OCI-LY3 (cell line): ENCODE results near the gene BHLHE40.

Source experiments
- H2AFZ ChIP-seq: fragments of 200-600, 300-600 bp; shearing (Covaris generic); 2 replicates; pipeline ENCODE4 v1.6.0; 2014; ENCODE audit warnings: antibody characterized with exemption, low read depth, low read length
- H3K27ac ChIP-seq: fragments of 200-600, 300-600 bp; sonication (generic); 2 replicates; pipeline ENCODE4 v1.5.1; 2014; ENCODE audit warnings: mild to moderate bottlenecking, low read length, moderate library complexity, mixed read lengths
- H3K27me3 ChIP-seq: fragments of 200-600, 300-600 bp; sonication (generic); 2 replicates; pipeline ENCODE4 v1.6.1; 2014; ENCODE audit warnings: low read depth, low read length, mixed read lengths
- H3K36me3 ChIP-seq: fragments of 200-600, 300-600 bp; sonication (generic); replicated peaks from 2 replicates; pipeline ENCODE3; 2014; ENCODE audit warnings: low read depth, low read length, mixed read lengths
- H3K4me1 ChIP-seq: fragments of 300-600, 200-600 bp; sonication (generic); 2 replicates; pipeline ENCODE4 v1.6.1; 2014; ENCODE audit warnings: low read length, mixed read lengths
- H3K4me2 ChIP-seq: fragments of 200-600, 300-600 bp; sonication (generic); 2 replicates; pipeline ENCODE4 v1.6.1; 2014; ENCODE audit warnings: low read length, mixed read lengths
- H3K4me3 ChIP-seq: fragments of 300-600, 200-600 bp; sonication (generic); 2 replicates; pipeline ENCODE4 v1.5.1; 2014; ENCODE audit warnings: antibody characterized with exemption, mild to moderate bottlenecking, low read length, moderate library complexity
- H3K79me2 ChIP-seq: fragments of 300-600, 200-600 bp; shearing (Covaris generic); 2 replicates; pipeline ENCODE4 v1.6.1; 2014; ENCODE audit warnings: mild to moderate bottlenecking, low read length, mixed read lengths
- H3K9ac ChIP-seq: fragments of 300-600, 200-600 bp; shearing (Covaris generic); 2 replicates; pipeline ENCODE4 v1.6.0; 2014; ENCODE audit warnings: mild to moderate bottlenecking, low read length, moderate library complexity
- H3K9me3 ChIP-seq: fragments of 200-600, 300-600 bp; shearing (Covaris generic); 2 replicates; pipeline ENCODE4 v1.6.1; 2014; ENCODE audit warnings: low read length, mixed read lengths; ENCODE audit not compliant: insufficient read depth
- H4K20me1 ChIP-seq: fragments of 200-600, 300-600 bp; sonication (generic); 2 replicates; pipeline ENCODE4 v1.6.1; 2016; ENCODE audit warnings: low read length, mixed read lengths; ENCODE audit not compliant: insufficient read depth
- EZH2phosphoT487 ChIP-seq: fragments of 200-600 bp; shearing (Covaris generic); IDR thresholded peaks from 2 replicates; pipeline ENCODE4 v1.6.1; 2018; ENCODE audit warnings: antibody characterized with exemption, mixed run types, low read depth
- TF ChIP-seq, protein P1 (sequence below): fragments of 200-600, 300-600 bp; sonication (generic); IDR thresholded peaks from 2 replicates; pipeline ENCODE4 v1.5.1; 2014; ENCODE audit warnings: antibody characterized with exemption, low read length, low read depth

BHLHE40 gene

DNA sequence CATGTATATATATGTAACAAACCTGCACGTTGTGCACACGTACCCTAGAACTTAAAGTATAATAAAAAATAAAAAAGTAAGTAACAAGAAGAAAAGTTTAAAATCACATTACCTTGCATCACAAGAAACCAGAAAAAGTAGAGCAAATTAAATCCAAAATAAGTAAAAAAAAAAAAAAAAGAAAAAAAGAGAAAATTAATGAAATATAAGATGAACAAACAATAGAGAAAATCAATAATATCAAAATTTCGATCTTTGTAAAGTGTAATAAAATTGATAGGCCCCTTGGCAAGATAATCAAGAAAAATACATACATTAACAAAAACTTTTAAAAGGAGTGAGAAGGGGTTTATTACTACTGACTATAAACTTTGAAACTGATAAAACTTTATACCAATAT lies 7.4 kb upstream of the BHLHE40 start:
- H3K4me3 ChIP-seq, result no peak overlapping the region
- no peaks in the 10 kb centered on the region for H3K9me3 ChIP-seq
- H3K27ac ChIP-seq, result no peak overlapping the region
- H3K79me2 ChIP-seq, result no peaks in the 10 kb centered on the region
- H2AFZ ChIP-seq, result no peak overlapping the region
- TF ChIP-seq, protein P1, sequence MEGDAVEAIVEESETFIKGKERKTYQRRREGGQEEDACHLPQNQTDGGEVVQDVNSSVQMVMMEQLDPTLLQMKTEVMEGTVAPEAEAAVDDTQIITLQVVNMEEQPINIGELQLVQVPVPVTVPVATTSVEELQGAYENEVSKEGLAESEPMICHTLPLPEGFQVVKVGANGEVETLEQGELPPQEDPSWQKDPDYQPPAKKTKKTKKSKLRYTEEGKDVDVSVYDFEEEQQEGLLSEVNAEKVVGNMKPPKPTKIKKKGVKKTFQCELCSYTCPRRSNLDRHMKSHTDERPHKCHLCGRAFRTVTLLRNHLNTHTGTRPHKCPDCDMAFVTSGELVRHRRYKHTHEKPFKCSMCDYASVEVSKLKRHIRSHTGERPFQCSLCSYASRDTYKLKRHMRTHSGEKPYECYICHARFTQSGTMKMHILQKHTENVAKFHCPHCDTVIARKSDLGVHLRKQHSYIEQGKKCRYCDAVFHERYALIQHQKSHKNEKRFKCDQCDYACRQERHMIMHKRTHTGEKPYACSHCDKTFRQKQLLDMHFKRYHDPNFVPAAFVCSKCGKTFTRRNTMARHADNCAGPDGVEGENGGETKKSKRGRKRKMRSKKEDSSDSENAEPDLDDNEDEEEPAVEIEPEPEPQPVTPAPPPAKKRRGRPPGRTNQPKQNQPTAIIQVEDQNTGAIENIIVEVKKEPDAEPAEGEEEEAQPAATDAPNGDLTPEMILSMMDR, result no peak
- no peak overlapping the region for H3K4me2 ChIP-seq
- no peaks in the 10 kb centered on the region for H3K36me3 ChIP-seq
- peaks cover 33% of the 10 kb centered on the region for H3K27me3 ChIP-seq
- H3K4me1 ChIP-seq, result peaks cover 11% of the 10 kb centered on the region
- H4K20me1 ChIP-seq, result no peaks in the 10 kb centered on the region
- no peak overlapping the region for H3K9ac ChIP-seq

DNA sequence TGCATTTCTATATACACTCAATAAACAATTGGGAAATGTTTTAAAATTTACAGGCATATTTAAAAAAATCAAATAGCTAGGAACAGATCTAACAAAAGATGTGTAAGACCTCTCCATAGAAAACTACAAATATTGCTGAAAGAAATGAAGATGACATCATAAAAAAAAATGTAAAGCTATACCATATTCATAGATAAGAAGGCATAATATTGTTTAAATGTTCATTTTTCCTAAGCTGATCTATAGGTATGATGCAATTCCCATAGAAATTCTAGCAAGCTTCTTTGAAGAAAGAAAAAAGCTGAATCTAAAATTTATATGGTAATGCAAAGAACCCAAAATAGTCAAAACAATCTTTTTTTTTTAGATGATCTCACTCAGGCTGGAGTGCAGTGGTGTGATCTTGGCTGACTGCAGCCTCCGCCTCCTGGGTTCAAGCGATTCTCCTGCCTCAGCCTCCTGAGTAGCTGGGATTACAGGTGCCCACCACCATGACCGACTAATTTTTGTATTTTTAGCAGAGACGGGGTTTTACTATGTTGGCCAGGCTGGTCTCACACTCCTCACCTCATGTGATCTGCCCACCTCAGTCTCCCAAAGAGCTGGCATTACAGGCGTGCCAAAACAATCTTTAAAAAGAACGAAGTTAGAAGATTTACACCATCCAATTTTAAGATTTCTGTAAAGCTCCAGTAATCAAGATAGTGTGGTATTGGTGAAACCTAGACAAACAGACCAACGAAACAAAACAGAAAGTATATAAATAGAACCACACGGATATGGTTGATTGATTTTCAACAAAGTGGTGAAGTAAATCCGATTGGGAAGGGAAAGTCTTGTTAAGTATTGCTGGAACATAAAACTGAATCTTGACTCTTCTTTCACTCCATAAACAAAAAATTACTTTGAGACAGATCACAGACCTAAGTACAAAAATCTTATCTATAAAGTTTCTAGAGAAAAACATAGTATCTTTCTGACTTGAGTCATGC lies 6.3 kb upstream of the BHLHE40 start:
- no peaks in the 10 kb centered on the region for H4K20me1 ChIP-seq
- peaks cover 22% of the 10 kb centered on the region for H3K4me1 ChIP-seq
- no peak overlapping the region for H3K4me2 ChIP-seq
- H2AFZ ChIP-seq, result no peak overlapping the region
- no peaks in the 10 kb centered on the region for H3K9me3 ChIP-seq
- peaks cover 34% of the 10 kb centered on the region for H3K27me3 ChIP-seq
- no peak overlapping the region for H3K27ac ChIP-seq
- TF ChIP-seq EZH2phosphoT487, result no peak
- TF ChIP-seq, protein P1, result no peak
- no peaks in the 10 kb centered on the region for H3K36me3 ChIP-seq
- no peak overlapping the region for H3K4me3 ChIP-seq
- H3K79me2 ChIP-seq, result no peaks in the 10 kb centered on the region
- no peak overlapping the region for H3K9ac ChIP-seq

DNA sequence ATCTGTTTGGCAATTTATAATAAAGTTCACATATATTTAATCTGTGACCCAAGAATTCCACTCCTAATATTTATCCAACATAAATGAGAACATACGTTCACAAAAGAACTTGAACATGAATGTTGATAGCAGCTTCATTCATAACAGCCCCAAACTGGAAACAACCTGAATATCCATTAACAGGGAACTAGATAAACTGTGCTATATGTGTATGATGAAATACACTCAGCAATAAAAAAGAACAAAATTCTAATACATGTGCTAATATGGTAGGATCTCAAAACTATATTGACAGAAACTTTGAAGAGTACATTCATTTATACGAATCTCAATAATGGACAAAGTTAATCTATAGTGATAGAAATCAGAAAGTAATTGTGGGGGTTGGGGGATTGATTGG lies 5.1 kb upstream of the BHLHE40 start:
- H3K79me2 ChIP-seq, result no peaks in the 10 kb centered on the region
- TF ChIP-seq, protein P1, result no peak
- TF ChIP-seq EZH2phosphoT487, result no peak
- no peaks in the 10 kb centered on the region for H3K9me3 ChIP-seq
- no peak overlapping the region for H3K4me2 ChIP-seq
- H2AFZ ChIP-seq, result no peak overlapping the region
- H3K4me3 ChIP-seq, result no peak overlapping the region
- no peaks in the 10 kb centered on the region for H4K20me1 ChIP-seq
- no peak overlapping the region for H3K9ac ChIP-seq
- no peak overlapping the region for H3K27ac ChIP-seq
- H3K27me3 ChIP-seq, result peaks cover 34% of the 10 kb centered on the region
- peaks cover 22% of the 10 kb centered on the region for H3K4me1 ChIP-seq
- no peaks in the 10 kb centered on the region for H3K36me3 ChIP-seq

DNA sequence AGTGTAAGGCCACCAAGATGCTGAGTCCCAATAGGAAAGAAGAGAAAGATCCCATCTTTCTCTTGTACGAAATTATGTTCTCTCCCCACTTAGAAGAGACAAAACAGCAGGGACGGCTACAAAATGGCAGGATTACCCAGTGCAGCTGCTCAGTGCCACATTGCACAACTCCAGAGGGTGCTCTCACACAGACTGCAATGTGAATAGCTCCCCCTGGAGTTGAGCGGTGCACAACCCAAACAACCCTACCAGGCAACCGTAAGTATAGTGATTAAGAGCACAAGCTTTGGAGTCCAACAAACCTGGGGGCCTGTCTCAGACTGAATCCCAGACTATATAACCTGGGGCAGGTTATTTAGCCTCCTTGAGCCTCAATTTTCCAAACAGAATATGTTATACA lies 3.1 kb upstream of the BHLHE40 start:
- peaks cover 25% of the 10 kb centered on the region for H3K4me1 ChIP-seq
- H4K20me1 ChIP-seq, result no peaks in the 10 kb centered on the region
- H3K4me2 ChIP-seq, result peak overlapping the region; percentile 99
- TF ChIP-seq, protein P1, result peak; percentile 88
- TF ChIP-seq EZH2phosphoT487, result no peak
- no peaks in the 10 kb centered on the region for H3K9me3 ChIP-seq
- no peak overlapping the region for H3K27ac ChIP-seq
- H2AFZ ChIP-seq, result no peak overlapping the region
- H3K9ac ChIP-seq, result no peak overlapping the region
- peaks cover 10% of the 10 kb centered on the region for H3K36me3 ChIP-seq
- peaks cover 4% of the 10 kb centered on the region; the same call in 1 of the 2 replicates for H3K79me2 ChIP-seq
- peaks cover 47% of the 10 kb centered on the region for H3K27me3 ChIP-seq
- H3K4me3 ChIP-seq, result no peak overlapping the region
